GM23248 (cell line): ENCODE results near the gene CASP7. TPM values are rescaled to one million over a fixed set of nuclear protein-coding genes. Genes with fewer than 3 reads are reported as not detected.

Experiments used
- DNase-seq: peaks from one replicate; pipeline ENCODE4 v3.0.0-alpha.2; 2015
- H2AFZ ChIP-seq: fragments of 200-600 bp; sonication (generic); 2 replicates; pipeline ENCODE4 v1.6.1; 2016; ENCODE audit warnings: antibody characterized with exemption
- H3F3A ChIP-seq: fragments of 200-600 bp; sonication (generic); 2 replicates; pipeline ENCODE4 v1.6.1; 2016; ENCODE audit warnings: mild to moderate bottlenecking, antibody characterized with exemption, mixed run types; ENCODE audit not compliant: insufficient read depth
- H3K27ac ChIP-seq: fragments of 200-600 bp; sonication (generic); 2 replicates; pipeline ENCODE4 v1.5.1; 2016; ENCODE audit warnings: mild to moderate bottlenecking
- H3K27me3 ChIP-seq: fragments of 200-600 bp; sonication (generic); replicated peaks from 2 replicates; pipeline ENCODE4 v1.6.1; 2016; ENCODE audit warnings: mild to moderate bottlenecking; ENCODE audit not compliant: insufficient read depth
- H3K36me3 ChIP-seq: fragments of 200-600 bp; sonication (generic); 2 replicates; pipeline ENCODE4 v1.6.1; 2016; ENCODE audit warnings: low read depth, mild to moderate bottlenecking
- H3K4me1 ChIP-seq: fragments of 200-600 bp; sonication (generic); 2 replicates; pipeline ENCODE4 v1.6.1; 2016; ENCODE audit warnings: mild to moderate bottlenecking; ENCODE audit not compliant: insufficient read depth
- H3K4me2 ChIP-seq: fragments of 200-600 bp; sonication (generic); one replicate; pipeline ENCODE4 v1.6.1; 2016; ENCODE audit warnings: mild to moderate bottlenecking; ENCODE audit not compliant: unreplicated experiment
- H3K4me3 ChIP-seq: fragments of 200-600 bp; sonication (generic); 2 replicates; pipeline ENCODE4 v1.5.1; 2016; ENCODE audit warnings: mild to moderate bottlenecking
- H3K79me2 ChIP-seq: fragments of 200-600 bp; sonication (generic); 2 replicates; pipeline ENCODE4 v1.6.1; 2016; ENCODE audit warnings: mild to moderate bottlenecking; ENCODE audit not compliant: insufficient read depth
- H3K9ac ChIP-seq: fragments of 200-600 bp; sonication (generic); 2 replicates; pipeline ENCODE4 v1.6.1; 2016; ENCODE audit warnings: mild to moderate bottlenecking
- H3K9me2 ChIP-seq: fragments of 200-600 bp; sonication (generic); 2 replicates; pipeline ENCODE4 v1.6.1; 2016; ENCODE audit warnings: mixed run types, mild to moderate bottlenecking, moderate library complexity; ENCODE audit not compliant: insufficient read depth
- H3K9me3 ChIP-seq: fragments of 200-600 bp; sonication (generic); one replicate; pipeline ENCODE4 v1.6.1; 2017; ENCODE audit warnings: low read depth
- H4K20me1 ChIP-seq: fragments of 200-600 bp; sonication (generic); 2 replicates; pipeline ENCODE4 v1.6.0; 2016; ENCODE audit not compliant: insufficient read depth
- EZH2 ChIP-seq: fragments of 200-600 bp; sonication (generic); IDR thresholded peaks from 2 replicates; pipeline ENCODE4 v1.6.1; 2018; ENCODE audit warnings: antibody characterized with exemption, mild to moderate bottlenecking; ENCODE audit not compliant: insufficient read depth, poor library complexity, severe bottlenecking
- EZH2phosphoT487 ChIP-seq: fragments of 200-600 bp; sonication (generic); IDR thresholded peaks from 2 replicates; pipeline ENCODE4 v1.6.1; 2018; ENCODE audit warnings: antibody characterized with exemption, moderate library complexity, mild to moderate bottlenecking, low read depth; ENCODE audit not compliant: insufficient read depth
- WGBS, 2 experiments: methylation state at CpG; one replicate each; pipeline ENCODE4 v1.1.6; 2015 to 2017; ENCODE audit warnings: low lambda C conversion rate in 2 of 2, low coverage in 1 of 2; ENCODE audit errors: missing lambda C conversion rate in 2 of 2; 5-methylcytosine and 5-hydroxymethylcytosine counted together
- in situ Hi-C: fragments of 300-500 bp; cut with MboI; formaldehyde crosslinking; loops from 2 replicates; pipeline ENCODE4 v1.15.0; 2020
- polyA plus RNA-seq: library from polyadenylated mRNA; unstranded; fragments of >200 nt; fragmentation: Nextera tagmentation; extraction: Ambion mirVana; gene quantifications from 2 replicates; pipeline ENCODE4 v1.2.1, GENCODE V29; 2016
- total RNA-seq: library from RNA; depleted of rRNA; stranded (reverse); fragments of >200 nt; shearing (Covaris generic); gene quantifications from 2 replicates; pipeline ENCODE4 v1.2.3, GENCODE V29; 2014

Gene CASP7
- total and polyA plus RNA-seq, 2 experiments from 2014 or later = 18.7 to 22.7 TPM

DNA sequence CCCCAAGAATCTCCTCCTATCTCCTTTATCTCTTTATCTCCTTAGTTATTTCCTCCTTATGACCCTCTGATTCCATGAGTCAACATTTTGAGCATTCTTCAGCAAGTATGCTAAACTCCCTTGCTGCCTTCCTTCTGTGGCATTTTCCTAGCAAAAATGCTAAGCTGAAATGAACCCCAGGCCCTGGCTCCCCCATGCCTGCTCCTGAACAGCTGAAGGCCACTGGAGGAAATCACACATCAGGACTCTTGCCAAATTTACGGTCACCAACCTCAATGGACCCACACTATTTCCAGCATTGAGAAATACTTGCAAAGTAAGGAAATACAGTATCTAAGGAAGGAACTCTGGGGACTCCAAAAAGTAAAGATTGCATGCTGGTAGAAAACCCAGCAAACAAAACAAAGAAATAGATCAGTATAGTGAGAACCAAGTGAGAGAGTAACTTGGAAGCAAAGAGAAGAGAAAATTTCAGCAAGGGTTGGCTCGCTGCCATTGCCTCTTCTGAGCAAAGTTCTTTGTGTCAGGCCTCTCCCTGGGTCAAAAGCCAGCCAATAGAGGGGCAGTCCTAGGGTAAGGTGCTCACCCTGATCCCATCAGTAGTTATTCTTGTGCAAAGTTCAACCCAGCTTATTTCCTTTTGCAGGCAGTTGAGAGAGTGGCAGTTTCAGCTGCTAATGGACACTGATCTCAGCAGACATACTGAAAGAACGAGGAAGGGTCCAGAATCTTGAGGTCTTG, 66.7 kb downstream of the CASP7 start:
- WGBS, 2 experiments = 41 to 44% methylated on average over 3 of the region's 3 CpGs
- in situ Hi-C loops = no loop called here
- no peak overlapping the region for H2AFZ ChIP-seq
- H3K9ac ChIP-seq = no peak overlapping the region
- no peak overlapping the region for H3K27ac ChIP-seq
- no peaks in the 10 kb centered on the region for H4K20me1 ChIP-seq
- H3K36me3 ChIP-seq = no peaks in the 10 kb centered on the region
- H3K4me3 ChIP-seq = no peak overlapping the region
- peaks cover 13% of the 10 kb centered on the region; the same call in 1 of the 2 replicates for H3K27me3 ChIP-seq
- no peak overlapping the region for H3K4me2 ChIP-seq
- peak; percentile 21 for DNase-seq
- H3K9me3 ChIP-seq = no peaks in the 10 kb centered on the region
- TF ChIP-seq EZH2phosphoT487 = no peak
- TF ChIP-seq EZH2 = no peak
- H3K9me2 ChIP-seq = no peaks in the 10 kb centered on the region
- H3F3A ChIP-seq = no peaks in the 10 kb centered on the region
- no peaks in the 10 kb centered on the region for H3K4me1 ChIP-seq
- no peaks in the 10 kb centered on the region for H3K79me2 ChIP-seq

DNA sequence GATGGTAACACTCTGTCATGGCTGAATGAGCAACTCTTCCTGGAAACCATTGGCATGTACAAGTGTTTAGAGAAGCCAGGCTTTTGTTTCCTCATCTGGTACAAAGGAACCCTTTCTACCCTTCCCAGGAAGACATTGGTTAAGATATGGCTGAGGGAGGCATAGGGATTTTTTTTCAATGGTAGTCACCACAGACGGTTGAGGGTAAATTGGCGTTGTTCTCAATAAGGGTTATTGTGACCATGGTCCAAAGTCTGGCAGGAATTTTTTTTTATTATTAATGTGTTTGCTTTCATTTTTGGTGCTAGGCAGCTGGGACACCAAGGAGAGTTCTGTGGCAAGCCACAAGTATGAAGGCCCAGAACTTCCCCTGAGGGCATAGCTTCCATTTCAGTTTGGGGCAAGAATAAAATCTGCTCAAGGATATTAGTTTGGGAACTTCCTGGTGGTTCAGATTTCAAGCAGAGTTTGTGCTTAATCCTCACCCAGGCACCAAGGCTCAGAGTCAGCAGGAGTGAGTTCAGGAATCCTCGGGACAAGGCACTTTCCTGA, 71.5 kb downstream of the CASP7 start, which contains the start of gene PLEKHS1:
Gene PLEKHS1 (plus strand): TSS at position 502 of the 552 bp plus-strand sequence. CDS start 3,596 bp downstream, outside the sequence.
- DNase-seq = no peak
- no peak within 1 kb of the TSS for H3K27ac ChIP-seq
- WGBS, 2 experiments = 85 to 88% methylated on average over 3 of the region's 3 CpGs

DNA sequence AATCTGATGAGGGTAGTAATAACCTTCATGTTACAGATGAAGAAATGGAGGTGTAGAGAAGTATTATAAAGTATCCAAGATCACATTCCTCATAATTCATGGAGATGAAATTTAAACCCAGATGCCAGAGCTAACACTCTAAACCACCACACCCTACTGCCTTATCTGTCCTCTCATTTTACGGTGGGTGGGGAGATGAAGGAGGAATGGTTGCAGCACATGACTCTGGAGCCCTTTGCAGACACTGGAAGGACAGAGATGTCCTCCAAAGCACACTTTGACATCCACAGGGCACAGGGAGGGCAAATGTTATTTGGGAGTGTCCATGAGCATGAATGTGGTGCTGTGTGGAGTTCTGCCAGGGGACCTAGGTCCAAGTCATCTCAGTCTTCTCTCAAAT, 72.8 kb downstream of the CASP7 start:
- Histone ChIP-seq H4K20me1 (no peaks in the 10 kb centered on the region), H3K79me2 (no peaks in the 10 kb centered on the region), H3K4me1 (no peaks in the 10 kb centered on the region), H3K27ac (no peak overlapping the region), H3K27me3 (peaks cover 5% of the 10 kb centered on the region; the same call in 1 of the 2 replicates), H3K4me3 (no peak overlapping the region), H2AFZ (no peak overlapping the region), H3K9me3 (no peaks in the 10 kb centered on the region), H3K4me2 (no peak overlapping the region), H3K36me3 (no peaks in the 10 kb centered on the region), H3K9me2 (no peaks in the 10 kb centered on the region), H3F3A (no peaks in the 10 kb centered on the region), H3K9ac (no peak overlapping the region)
- TF ChIP-seq EZH2 (no peak), EZH2phosphoT487 (no peak)
- no peak for DNase-seq
- 79 to 87% methylated on average over 1 of the region's 1 CpG for WGBS, 2 experiments
- in situ Hi-C loops = no loop called here

More for the DNA sequence above, 71.5 kb downstream of the CASP7 start, which contains the start of gene PLEKHS1:
- H3K79me2 ChIP-seq = no peaks in the 10 kb centered on the region
- peaks cover 5% of the 10 kb centered on the region; the same call in 1 of the 2 replicates for H3K27me3 ChIP-seq
- no peaks in the 10 kb centered on the region for H3K9me3 ChIP-seq
- in situ Hi-C loops = no loop called here
- H4K20me1 ChIP-seq = no peaks in the 10 kb centered on the region
- no peaks in the 10 kb centered on the region for H3F3A ChIP-seq
- no peak within 1 kb of the TSS for H3K4me2 ChIP-seq
- H3K4me3 ChIP-seq = no peak within 1 kb of the TSS
- TF ChIP-seq EZH2phosphoT487 = no peak
- TF ChIP-seq EZH2 = no peak
- H3K36me3 ChIP-seq = no peaks in the 10 kb centered on the region
- H3K9ac ChIP-seq = no peak within 1 kb of the TSS
- H2AFZ ChIP-seq = no peak within 1 kb of the TSS
- H3K9me2 ChIP-seq = no peaks in the 10 kb centered on the region
- H3K4me1 ChIP-seq = no peaks in the 10 kb centered on the region

DNA sequence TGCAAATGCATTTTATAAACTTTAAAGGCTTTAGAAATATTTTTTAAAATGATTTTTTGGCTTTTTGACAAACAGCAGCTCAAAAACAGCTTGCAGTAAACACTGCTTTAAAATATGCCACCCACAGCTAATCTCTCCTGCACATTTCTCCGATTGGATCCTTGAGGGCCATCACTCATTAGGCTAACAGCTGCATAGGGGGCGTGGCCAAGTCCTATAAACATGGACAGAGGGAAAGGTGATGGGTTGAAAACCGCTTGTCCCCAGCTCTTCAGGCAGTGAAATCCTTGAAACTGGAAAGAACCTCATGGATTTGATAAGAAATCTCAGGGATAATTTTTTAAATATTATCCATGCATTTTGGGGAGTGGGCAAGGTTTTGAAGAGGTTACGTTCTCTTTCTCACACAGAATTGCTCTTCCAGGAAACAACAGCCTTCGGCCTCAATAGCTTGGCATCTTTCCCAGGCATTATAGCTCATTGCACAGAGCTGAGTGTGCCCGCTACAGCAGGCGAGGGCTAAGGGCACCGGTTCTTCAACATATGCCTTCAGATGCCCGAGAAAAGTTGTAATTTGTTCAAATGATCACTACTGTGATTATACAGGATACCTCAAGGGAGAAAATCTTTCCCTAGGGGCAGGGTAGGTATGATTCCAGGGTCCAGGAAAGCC, 73.4 kb downstream of the CASP7 start:
- Histone ChIP-seq H3K4me1 (no peaks in the 10 kb centered on the region), H3K4me2 (no peak overlapping the region), H3K9ac (no peak overlapping the region), H3K9me2 (no peaks in the 10 kb centered on the region), H3K27ac (no peak overlapping the region), H3K9me3 (no peaks in the 10 kb centered on the region), H3K79me2 (no peaks in the 10 kb centered on the region), H3K4me3 (no peak overlapping the region), H4K20me1 (no peaks in the 10 kb centered on the region), H3K36me3 (no peaks in the 10 kb centered on the region), H3F3A (no peaks in the 10 kb centered on the region), H2AFZ (no peak overlapping the region), H3K27me3 (peaks cover 5% of the 10 kb centered on the region; the same call in 1 of the 2 replicates)
- WGBS, 2 experiments = 52 to 57% methylated on average over 9 of the region's 9 CpGs
- DNase-seq = no peak
- no peak for TF ChIP-seq EZH2
- no peak for TF ChIP-seq EZH2phosphoT487
- in situ Hi-C loops = no loop called here
